Motor neuron (in vitro differentiated cells): ENCODE measurements around the gene HPDL. TPM values are rescaled to one million over a fixed set of nuclear protein-coding genes. Genes with fewer than 3 reads are reported as not detected.

Experiments
- ATAC-seq, 8 experiments: fragments of 200-7000 bp; cut with Tn5 transposase; replicated peaks in 6 of 8; 2 replicates each; pipeline ENCODE4 v1.8.0; 2021; ENCODE audit warnings: mild to moderate bottlenecking in 8 of 8, moderate library complexity in 8 of 8
- H3K27ac ChIP-seq, 2 donors: fragments of 250-450 bp; sonication (Bioruptor Pico); 2 replicates each; pipeline ENCODE4 v1.9.0; 2021; ENCODE audit warnings: antibody characterized with exemption in 2 of 2, mild to moderate bottlenecking in 2 of 2, moderate library complexity in 1 of 2
- H3K4me1 ChIP-seq, 2 donors: fragments of 250-450 bp; sonication (Bioruptor Pico); replicated peaks in 1 of 2; 2 replicates each; pipeline ENCODE4 v1.6.1; 2021; ENCODE audit warnings: antibody characterized with exemption in 2 of 2, mild to moderate bottlenecking in 2 of 2, moderate library complexity in 1 of 2
- H3K4me3 ChIP-seq, 5 donors: fragments of 250-450 bp; sonication (Bioruptor Pico); 2 replicates each; pipeline ENCODE4 v1.9.0; 2021; ENCODE audit warnings: antibody characterized with exemption in 5 of 5, mild to moderate bottlenecking in 5 of 5, moderate library complexity in 4 of 5
- WGBS, 10 experiments: fragments of 450-650 bp; shearing (Covaris generic); methylation state at CpG; one replicate each; pipeline ENCODE4 v1.0.0; 2022; 5-methylcytosine and 5-hydroxymethylcytosine counted together
- in situ Hi-C, 9 experiments: fragments of 400-800 bp; cut with MboI; loops; one replicate each; pipeline ENCODE4 v1.15.0; 2021; ENCODE audit warnings: low sequenced_read_pairs in 9 of 9, low pct_unique_long_range_greater_than_20kb in 2 of 9; ENCODE audit not compliant: unreplicated experiment in 9 of 9
- total RNA-seq, 8 experiments: library from RNA; unstranded; fragments of 300-600 nt; gene quantifications; 2 replicates each; pipeline versions ENCODE4 v1.2.3 to v1.2.4, GENCODE V29; 2022

Gene HPDL
- total RNA-seq, 8 experiments from 2014 or later: 0.64 to 35.9 (median 9.5) TPM

GRCh38 chr1:45303520-45304310 lies 23.0 kb upstream of the HPDL start:
- peak overlapping the region; percentile 60 to 83 (median 71) for H3K4me3 ChIP-seq
- peak overlapping the region; percentile 81 to 90 for H3K27ac ChIP-seq
- WGBS, 10 experiments: 0% methylated on average over 1 to 5 of the region's 68 CpGs; no CpG with 5 or more reads in 6 of the 10 experiments
- peaks cover 10 to 22% of the 10 kb centered on the region in 2 donors for H3K4me1 ChIP-seq
- in situ Hi-C loops: loop anchor here in 4 of 9 experiments (5.0 to 25.0 kb wide), 5 partner anchors 289 to 566 kb away; partner anchors contain the start of genes HECTD3 (in 4 of the 4), UROD (in 4 of the 4), KIF2C (in 1 of the 4) and PTCH2 (in 1 of the 4)
- peak; percentile 88 to 93 (median 90) for ATAC-seq

DNA sequence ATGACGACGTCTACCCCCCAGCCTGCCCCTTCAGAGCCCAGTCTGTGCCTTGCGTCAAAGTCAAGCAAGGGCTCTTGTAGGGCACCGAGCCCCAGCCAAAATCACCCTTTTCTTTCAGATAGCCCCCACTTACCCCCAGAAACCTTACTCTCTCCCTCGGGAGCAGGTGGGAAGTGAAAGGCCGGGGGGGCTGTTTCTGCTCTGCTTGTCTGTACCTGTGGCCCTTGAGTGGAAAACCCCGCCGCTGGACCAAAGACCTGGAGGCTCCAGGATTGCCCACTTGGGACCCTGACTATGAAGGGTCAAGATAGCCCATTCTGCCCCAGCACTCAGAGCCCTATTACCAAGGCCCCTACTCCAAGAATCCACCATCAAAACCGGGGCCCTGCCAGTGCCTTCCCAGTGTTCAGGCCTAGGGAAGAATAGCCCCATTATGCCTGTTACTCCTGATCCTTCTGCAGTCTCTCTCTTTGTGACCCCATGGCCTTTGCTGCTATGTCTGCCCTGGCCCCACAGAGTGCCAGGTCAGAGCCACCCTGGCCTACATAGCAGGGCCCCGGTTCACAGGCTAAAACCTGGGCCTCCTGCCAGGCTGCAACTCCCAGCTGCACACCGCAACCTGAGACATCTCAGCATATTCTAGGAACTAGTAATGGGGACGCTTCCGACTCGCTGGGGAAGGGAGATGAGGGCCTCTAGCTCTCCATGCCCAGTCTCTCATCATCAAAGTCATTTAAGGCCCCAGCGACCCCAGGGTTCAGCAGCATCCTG lies 22.2 kb upstream of the HPDL start:
- peak overlapping the region; percentile 81 to 90 for H3K27ac ChIP-seq
- 48 to 100% (median 70%) methylated on average over 1 to 10 of the region's 15 CpGs; no CpG with 5 or more reads in 3 of the 10 experiments for WGBS, 10 experiments

GRCh38 chr1:45305231-45305630 lies 21.5 kb upstream of the HPDL start:
- Histone ChIP-seq H3K27ac (no peak overlapping the region), H3K4me1 (peaks cover 10 to 20% of the 10 kb centered on the region in 2 donors), H3K4me3 (no peak overlapping the region)
- no peak for ATAC-seq
- in situ Hi-C loops: loop anchor here in 4 of 9 experiments (10.0 to 25.0 kb wide), 4 partner anchors 290 to 568 kb away; partner anchors contain the start of genes HECTD3 (in 3 of the 4), UROD (in 3 of the 4), KIF2C (in 1 of the 4) and PTCH2 (in 1 of the 4)
- 20 to 100% (median 92%) methylated on average over 1 to 10 of the region's 10 CpGs; no CpG with 5 or more reads in 3 of the 10 experiments for WGBS, 10 experiments

More for the DNA sequence above, 22.2 kb upstream of the HPDL start:
- peak overlapping the region; percentile 60 to 83 (median 71) for H3K4me3 ChIP-seq
- H3K4me1 ChIP-seq: peaks cover 10 to 22% of the 10 kb centered on the region in 2 donors
- no peak for ATAC-seq
- in situ Hi-C loops: loop anchor here in 4 of 9 experiments (5.0 to 25.0 kb wide), 5 partner anchors 290 to 567 kb away; partner anchors contain the start of genes HECTD3 (in 4 of the 4), UROD (in 4 of the 4), KIF2C (in 1 of the 4) and PTCH2 (in 1 of the 4)

- WGBS, 10 experiments: 18 to 60% (median 44%) methylated on average over 2 to 8 of the region's 8 CpGs; no CpG with 5 or more reads in 1 of the 10 experiments
- no peak for ATAC-seq
- in situ Hi-C loops: loop anchor here in 4 of 9 experiments (10.0 to 25.0 kb wide), 4 partner anchors 292 to 569 kb away; partner anchors contain the start of genes HECTD3 (in 3 of the 4), UROD (in 3 of the 4), KIF2C (in 1 of the 4) and PTCH2 (in 1 of the 4)
- H3K4me1 ChIP-seq: peaks cover 7 to 20% of the 10 kb centered on the region in 2 donors
- H3K4me3 ChIP-seq: no peak overlapping the region
- no peak overlapping the region for H3K27ac ChIP-seq
Observed at GRCh38 chr1:45306319-45306718, 20.4 kb upstream of the HPDL start.

GRCh38 chr1:45306905-45307304 lies 19.8 kb upstream of the HPDL start:
- peaks cover 7 to 18% of the 10 kb centered on the region in 2 donors for H3K4me1 ChIP-seq
- H3K27ac ChIP-seq: no peak overlapping the region
- WGBS, 10 experiments: 19 to 55% (median 33%) methylated on average over 3 of the region's 3 CpGs
- in situ Hi-C loops: loop anchor here in 4 of 9 experiments (10.0 to 25.0 kb wide), 4 partner anchors 292 to 570 kb away; partner anchors contain the start of genes HECTD3 (in 3 of the 4), UROD (in 3 of the 4), KIF2C (in 1 of the 4) and PTCH2 (in 1 of the 4)
- no peak for ATAC-seq
- H3K4me3 ChIP-seq: no peak overlapping the region

DNA sequence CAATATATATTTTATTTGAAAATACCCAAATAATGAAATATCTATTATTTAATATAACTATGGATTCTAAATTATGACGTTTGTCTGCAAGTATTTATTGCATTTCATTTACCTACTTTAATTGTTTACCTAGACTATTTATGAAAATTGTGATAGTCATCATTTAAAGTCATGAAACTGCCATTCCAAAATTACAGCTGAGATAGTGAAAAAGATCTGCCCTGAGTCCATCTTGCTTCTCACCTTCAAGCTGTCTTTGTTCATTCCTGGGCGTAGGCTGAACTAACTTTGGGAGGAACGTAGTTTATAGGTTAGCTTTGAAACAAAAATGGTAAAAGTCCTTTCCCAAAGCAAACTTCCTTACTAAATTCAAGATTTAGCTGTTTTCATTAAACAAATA lies 12.4 kb upstream of the HPDL start:
- no peak overlapping the region for H3K4me3 ChIP-seq
- no peaks in the 10 kb centered on the region for H3K4me1 ChIP-seq
- no peak for ATAC-seq
- no peak overlapping the region for H3K27ac ChIP-seq
- WGBS, 10 experiments: 39 to 93% (median 87%) methylated on average over 1 to 3 of the region's 3 CpGs; no CpG with 5 or more reads in 1 of the 10 experiments
- in situ Hi-C loops: loop anchor here in 3 of 9 experiments (25.0 kb wide), 3 partner anchors 302 to 577 kb away; partner anchors contain the start of genes HECTD3 (in 1 of the 3), KIF2C (in 1 of the 3), PTCH2 (in 1 of the 3) and RNU5D-1 (in 1 of the 3)

DNA sequence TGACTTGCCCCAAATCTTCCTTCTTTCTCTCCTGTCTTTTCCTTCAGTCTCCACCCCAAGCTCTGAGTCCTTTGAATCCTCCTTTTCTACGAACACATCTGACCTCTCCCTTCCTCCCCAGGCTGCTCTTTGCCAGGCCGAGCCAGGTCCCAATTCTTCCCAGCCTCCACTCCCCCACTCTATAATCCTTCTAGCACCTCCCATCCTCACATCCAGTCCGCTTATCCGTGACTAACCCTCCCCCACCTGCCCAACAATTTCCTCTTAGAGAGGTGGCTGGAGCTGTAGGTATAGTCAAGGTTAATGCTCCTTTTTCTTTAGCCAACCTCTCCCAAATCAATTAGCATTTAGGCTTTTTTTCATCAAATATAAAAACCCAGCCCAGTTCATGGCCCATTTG lies 9.5 kb upstream of the HPDL start:
- in situ Hi-C loops: loop anchor here in 3 of 9 experiments (25.0 kb wide), 3 partner anchors 305 to 580 kb away; partner anchors contain the start of genes HECTD3 (in 1 of the 3), KIF2C (in 1 of the 3), PTCH2 (in 1 of the 3) and RNU5D-1 (in 1 of the 3)
- Histone ChIP-seq H3K4me3 (no peak overlapping the region), H3K27ac (no peak overlapping the region), H3K4me1 (peaks cover 3 to 6% of the 10 kb centered on the region in 2 donors)
- ATAC-seq: no peak
- 25 to 89% (median 61%) methylated on average over 1 to 4 of the region's 4 CpGs; no CpG with 5 or more reads in 2 of the 10 experiments for WGBS, 10 experiments

DNA sequence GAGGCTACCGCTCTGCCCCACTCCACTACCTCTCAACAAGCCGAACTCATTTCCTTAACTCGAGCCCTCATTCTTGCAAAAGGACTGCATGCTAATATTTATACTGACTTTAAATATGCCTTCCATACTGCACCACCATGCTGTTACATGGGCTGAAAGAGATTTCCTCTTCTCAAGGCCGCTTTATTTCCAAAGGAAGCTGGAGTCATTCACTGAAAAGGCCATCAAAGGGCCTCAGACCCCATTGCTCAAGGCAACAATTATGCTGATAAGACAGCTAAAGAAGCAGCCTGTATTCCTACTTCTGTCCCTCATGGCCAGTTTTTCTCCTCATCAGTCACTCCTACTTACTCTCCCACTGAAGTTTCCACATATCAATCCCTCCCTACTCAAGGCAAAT lies 6.9 kb upstream of the HPDL start:
- H3K27ac ChIP-seq: no peak overlapping the region
- WGBS, 10 experiments: 40 to 100% (median 84%) methylated on average over 1 to 4 of the region's 4 CpGs; no CpG with 5 or more reads in 1 of the 10 experiments
- in situ Hi-C loops: loop anchor here in 3 of 9 experiments (25.0 kb wide), 3 partner anchors 307 to 582 kb away; partner anchors contain the start of genes HECTD3 (in 1 of the 3), KIF2C (in 1 of the 3), PTCH2 (in 1 of the 3) and RNU5D-1 (in 1 of the 3)
- no peak for ATAC-seq
- H3K4me1 ChIP-seq: peaks cover 3 to 6% of the 10 kb centered on the region in 2 donors
- no peak overlapping the region for H3K4me3 ChIP-seq

- in situ Hi-C loops: loop anchor here in 3 of 9 experiments (25.0 kb wide), 3 partner anchors 309 to 584 kb away; partner anchors contain the start of genes HECTD3 (in 1 of the 3), KIF2C (in 1 of the 3), PTCH2 (in 1 of the 3) and RNU5D-1 (in 1 of the 3)
- no peak overlapping the region for H3K27ac ChIP-seq
- H3K4me1 ChIP-seq: peaks cover 8 to 12% of the 10 kb centered on the region in 2 donors
- no peak for ATAC-seq
- no peak overlapping the region for H3K4me3 ChIP-seq
- WGBS, 10 experiments: 72 to 90% (median 84%) methylated on average over 1 to 5 of the region's 5 CpGs
Observed at GRCh38 chr1:45321444-45321843, 5.3 kb upstream of the HPDL start.

DNA sequence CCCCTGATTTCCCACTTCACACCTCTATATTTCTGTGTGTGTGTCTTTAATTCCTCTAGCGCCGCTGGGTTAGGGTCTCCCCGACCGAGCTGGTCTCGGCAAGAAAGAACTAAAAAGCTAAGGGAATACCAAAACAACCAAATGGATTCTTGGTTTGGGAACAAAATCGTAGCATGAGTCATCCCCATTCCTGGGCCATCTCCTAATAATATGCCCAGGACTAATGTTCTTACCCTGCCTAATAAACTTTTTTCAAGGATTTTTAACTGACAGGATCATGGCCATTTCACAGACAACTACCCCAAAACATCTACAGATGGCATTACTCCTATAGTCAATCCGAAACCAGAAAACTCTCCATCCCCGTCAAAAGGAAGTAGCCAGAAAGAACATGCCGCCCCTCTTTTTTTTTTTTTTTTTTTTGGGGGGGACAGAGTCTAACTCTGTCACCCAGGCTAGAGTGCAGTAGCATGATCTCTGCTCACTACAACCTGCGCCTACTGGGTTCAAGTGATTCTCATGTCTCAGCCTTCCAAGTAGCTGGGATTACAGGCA lies 4.1 kb upstream of the HPDL start:
- no peak for ATAC-seq
- H3K4me3 ChIP-seq: no peak overlapping the region
- WGBS, 10 experiments: 57 to 100% (median 89%) methylated on average over 1 to 10 of the region's 10 CpGs; no CpG with 5 or more reads in 2 of the 10 experiments
- no peak overlapping the region for H3K27ac ChIP-seq
- H3K4me1 ChIP-seq: peaks cover 10 to 18% of the 10 kb centered on the region in 2 donors
- in situ Hi-C loops: loop anchor here in 3 of 9 experiments (25.0 kb wide), 3 partner anchors 310 to 585 kb away; partner anchors contain the start of genes HECTD3 (in 1 of the 3), KIF2C (in 1 of the 3), PTCH2 (in 1 of the 3) and RNU5D-1 (in 1 of the 3)

- peak overlapping the region in 1 of 2 donors; percentile 15 for H3K27ac ChIP-seq
- 0 to 73% (median 58%) methylated on average over 1 to 6 of the region's 6 CpGs; no CpG with 5 or more reads in 3 of the 10 experiments for WGBS, 10 experiments
Observed at GRCh38 chr1:45325851-45326506, 716 bp upstream of the HPDL start.

More at GRCh38 chr1:45325851-45326506, 716 bp upstream of the HPDL start:
- Histone ChIP-seq H3K4me3 (peak overlapping the region in 4 of 5 donors; percentile 32 to 42 (median 34)), H3K4me1 (peaks cover 25 to 37% of the 10 kb centered on the region in 2 donors)
- peak in 5 of 8 experiments; percentile 5 to 11 (median 7) for ATAC-seq
- in situ Hi-C loops: no loop called here
